NCI-H1694 treated with DMSO at 0.1 percent for 48 hours (cell line): ENCODE measurements around the gene USH1C.

ENCODE experiments used
- DNase-seq: peaks from one replicate; lab custom pipeline; 2025; lab: John Stamatoyannopoulos, UW

The USH1C gene

DNA sequence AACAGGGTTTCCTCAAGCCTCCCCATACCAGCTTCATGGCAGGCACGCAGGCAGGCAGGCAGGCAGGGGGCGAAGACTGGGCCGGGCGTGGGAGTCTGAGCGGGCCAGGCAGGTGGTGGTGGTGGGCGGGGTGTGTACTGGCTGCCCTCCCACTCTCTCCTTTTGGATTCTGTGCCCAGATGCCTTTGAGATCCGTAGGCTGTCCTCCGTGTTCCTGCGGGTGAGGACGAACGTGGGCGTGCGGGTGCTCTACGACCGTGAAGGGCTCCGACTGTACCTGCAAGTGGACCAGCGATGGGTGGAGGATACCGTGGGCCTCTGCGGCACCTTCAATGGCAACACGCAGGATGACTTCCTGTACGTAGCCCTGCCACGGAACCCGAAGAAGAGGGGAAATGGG is 25.8 kb upstream of the USH1C start:
- DNase-seq, result no peak

DNA sequence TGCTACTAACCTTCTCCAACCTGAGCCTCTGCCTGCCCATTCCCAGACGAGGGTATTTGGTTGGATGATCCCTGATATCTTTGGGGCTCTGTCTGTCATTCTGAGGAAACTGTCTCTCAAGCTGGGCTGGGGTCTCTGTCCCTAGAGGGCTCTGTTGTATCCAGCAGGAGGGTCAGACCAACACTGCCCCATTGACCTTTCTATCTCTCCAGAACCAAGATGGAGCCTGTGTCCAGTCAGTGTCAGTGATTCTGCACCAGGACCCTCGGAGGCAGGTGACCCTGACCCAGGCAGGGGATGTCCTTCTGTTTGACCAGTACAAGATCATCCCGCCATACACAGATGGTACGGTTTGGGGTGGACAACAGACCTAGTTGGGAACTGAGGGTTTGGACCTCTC is 24.7 kb upstream of the USH1C start:
- DNase-seq, result no peak

DNA sequence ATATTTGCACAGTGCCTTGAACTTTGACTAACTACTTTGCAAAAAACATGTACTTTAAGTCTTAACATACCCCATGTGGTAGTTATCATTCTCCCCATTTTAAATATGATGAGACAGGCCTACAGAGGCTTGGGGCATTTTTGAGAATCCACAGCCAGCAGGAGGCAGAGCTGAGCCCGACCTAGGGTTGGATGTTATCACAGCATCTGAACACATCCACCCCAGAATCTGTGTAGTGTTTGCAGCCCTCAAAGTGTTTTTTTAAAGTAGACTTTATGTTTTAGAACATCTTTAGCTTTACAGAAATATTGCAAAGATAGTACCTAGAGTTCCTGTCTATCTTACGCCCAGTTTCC is 20.4 kb upstream of the USH1C start:
- DNase-seq, result no peak

DNA sequence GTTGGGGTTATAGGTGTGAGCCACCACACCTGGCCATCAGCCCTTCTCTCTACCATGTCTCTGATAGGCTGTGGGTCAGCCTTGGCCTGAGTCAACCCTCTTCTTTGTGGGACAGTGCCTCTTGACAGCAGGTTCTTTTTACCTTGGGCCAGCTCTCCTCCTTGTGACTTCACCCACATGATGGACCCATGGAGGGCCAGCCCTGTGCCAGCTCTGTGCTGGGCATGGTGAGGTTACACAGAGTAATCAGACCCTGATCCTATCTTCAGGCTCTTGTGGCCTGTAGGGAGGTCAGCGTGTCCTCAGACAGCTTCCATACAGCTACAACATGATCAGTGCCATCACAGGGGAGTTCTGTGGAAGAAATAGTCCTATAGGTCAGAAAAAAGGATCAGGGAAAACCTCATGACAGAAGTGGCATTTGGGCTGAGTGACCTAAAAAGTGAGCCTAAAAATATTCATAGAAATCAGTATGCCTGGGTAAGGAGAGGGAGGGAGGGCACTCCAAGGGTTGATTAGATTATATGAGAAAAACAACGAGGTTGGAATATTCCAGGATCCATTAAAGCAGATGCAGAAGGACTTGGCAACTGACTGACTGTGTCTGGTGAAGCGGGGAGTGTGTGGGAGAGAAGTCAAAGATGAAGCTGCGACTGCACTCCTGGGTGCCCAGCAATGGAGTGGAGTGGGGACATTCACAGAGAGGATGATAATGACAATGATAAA is 19.9 kb upstream of the USH1C start:
- no peak for DNase-seq

GRCh38 chr11:17563231-17563646 is 19.0 kb upstream of the USH1C start:
- no peak for DNase-seq

DNA sequence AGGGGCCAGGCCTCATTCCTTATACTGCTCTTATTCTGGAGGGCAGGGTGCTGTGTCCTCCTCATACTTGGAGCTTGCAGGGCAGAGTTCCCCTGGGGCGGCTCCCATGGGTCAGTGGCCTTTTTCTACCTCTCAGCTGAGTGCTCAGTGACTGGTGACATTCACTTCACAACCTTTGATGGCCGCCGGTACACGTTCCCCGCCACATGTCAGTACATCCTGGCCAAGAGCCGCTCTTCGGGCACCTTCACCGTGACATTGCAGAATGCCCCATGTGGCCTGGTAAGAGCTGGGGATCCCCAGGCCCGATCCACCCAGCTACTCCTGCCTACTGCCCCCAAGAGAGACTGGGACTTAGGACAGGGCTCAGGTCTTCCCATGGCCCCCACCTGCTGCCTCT is 17.3 kb upstream of the USH1C start:
- no peak for DNase-seq

GRCh38 chr11:17561111-17561415 is 16.8 kb upstream of the USH1C start:
- DNase-seq, result no peak

GRCh38 chr11:17560281-17561110 is 16.3 kb upstream of the USH1C start:
- DNase-seq, result no peak

DNA sequence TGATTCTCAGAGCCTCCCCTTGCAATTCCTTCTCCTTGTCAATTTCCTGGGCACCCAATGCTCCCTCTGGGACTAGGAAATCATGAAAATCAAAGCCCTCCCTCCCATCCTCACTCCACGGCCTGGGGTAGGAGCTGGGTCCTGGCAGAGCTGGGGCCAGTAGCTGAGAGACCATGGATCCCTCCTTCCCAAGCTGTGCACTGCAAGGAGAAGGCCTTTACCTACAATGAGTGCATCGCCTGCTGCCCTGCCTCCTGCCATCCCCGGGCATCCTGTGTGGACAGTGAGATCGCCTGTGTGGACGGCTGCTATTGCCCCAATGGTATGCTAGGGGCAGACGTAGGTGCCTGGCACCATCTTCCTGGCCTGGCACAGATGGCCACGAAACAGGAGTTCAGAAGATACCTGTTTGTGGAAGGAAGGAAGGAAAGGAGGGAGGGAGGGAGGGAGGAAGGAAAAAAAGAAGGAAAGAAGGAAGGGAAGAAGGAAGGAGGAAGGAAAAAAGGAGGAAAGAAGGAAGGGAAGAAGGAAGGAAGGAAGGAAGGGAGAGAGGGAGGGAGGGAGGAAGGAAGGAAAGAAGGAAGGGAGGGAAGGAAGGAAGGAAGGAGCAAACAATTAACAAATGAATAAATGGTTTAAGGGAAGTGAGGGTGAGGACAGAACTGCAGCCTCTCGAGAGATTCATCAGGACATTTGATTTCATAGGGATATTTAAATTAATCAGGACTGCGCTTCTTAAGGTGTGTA is 15.3 kb upstream of the USH1C start:
- DNase-seq, result no peak

GRCh38 chr11:17558916-17559315 is 14.7 kb upstream of the USH1C start:
- no peak for DNase-seq

DNA sequence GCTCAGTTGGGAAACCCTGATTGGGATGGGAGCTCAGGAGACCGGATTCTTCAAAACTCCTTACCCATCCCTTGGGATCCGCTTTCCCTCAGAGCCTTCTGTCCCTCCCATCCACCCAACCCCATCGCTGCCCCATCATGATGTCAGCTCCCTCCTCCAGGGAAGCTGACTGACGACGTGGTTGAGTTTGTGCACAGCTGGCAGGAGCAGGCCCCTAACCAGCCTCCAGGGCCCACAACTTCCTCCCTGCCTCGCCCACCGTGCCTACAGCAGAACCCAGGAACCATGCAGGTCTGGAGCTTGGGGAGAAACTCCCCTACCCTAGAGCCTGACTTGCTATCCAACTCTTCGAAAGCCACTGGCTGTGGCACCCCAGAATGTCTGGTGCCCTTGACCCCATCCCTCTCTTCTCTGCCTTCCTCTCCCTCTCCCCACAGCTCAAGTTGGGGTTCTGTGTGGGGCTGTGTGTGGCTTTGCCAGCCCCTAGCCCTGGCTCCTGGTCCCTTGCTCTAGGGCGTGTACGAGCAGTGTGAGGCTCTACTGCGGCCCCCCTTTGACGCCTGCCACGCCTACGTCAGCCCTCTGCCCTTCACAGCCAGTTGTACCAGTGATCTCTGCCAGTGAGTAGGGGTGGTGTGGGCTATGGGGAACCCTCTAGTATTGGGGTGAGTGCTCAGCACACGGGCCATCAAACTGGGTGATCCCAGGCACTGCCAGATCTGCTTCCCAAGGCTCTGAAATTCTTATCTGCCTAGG is 14.0 kb upstream of the USH1C start:
- no peak for DNase-seq

DNA sequence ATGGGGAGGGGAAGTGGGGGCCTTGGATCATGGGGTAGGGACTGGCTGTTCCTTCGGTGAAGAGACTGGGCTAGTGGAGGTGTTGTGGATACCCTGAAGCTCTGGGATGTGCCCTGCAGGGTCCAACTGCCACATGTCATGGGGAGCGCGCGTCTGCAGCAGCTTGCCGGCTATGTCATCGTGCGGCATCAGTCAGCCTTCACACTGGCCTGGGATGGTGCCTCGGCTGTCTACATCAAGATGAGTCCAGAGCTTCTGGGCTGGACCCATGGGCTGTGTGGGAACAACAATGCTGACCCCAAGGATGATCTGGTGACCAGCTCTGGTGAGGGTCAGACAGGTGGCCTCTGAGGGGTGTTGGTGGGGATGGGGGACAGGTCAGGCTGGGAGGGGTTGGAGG is 12.8 kb upstream of the USH1C start:
- no peak for DNase-seq

DNA sequence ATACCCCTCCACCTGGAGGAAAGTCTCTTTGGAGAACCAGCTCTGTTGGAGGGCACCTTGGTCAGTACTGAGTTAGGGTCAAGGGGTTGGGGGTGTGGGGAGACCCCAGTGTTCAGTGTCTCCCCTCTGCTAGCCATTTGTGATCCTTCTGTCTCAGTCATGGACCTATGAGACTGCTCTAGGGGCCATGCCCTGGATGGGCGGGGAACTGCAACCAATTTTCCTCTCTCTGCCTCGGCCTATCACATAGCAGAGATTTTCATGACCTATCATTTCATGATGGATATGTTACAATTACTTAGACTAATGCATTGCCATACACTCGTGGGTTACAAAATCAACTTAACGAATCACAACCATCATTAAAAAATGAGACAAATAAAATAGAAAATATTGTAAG is 10.3 kb upstream of the USH1C start:
- no peak for DNase-seq

GRCh38 chr11:17553249-17553546 is 9.0 kb upstream of the USH1C start:
- no peak for DNase-seq

DNA sequence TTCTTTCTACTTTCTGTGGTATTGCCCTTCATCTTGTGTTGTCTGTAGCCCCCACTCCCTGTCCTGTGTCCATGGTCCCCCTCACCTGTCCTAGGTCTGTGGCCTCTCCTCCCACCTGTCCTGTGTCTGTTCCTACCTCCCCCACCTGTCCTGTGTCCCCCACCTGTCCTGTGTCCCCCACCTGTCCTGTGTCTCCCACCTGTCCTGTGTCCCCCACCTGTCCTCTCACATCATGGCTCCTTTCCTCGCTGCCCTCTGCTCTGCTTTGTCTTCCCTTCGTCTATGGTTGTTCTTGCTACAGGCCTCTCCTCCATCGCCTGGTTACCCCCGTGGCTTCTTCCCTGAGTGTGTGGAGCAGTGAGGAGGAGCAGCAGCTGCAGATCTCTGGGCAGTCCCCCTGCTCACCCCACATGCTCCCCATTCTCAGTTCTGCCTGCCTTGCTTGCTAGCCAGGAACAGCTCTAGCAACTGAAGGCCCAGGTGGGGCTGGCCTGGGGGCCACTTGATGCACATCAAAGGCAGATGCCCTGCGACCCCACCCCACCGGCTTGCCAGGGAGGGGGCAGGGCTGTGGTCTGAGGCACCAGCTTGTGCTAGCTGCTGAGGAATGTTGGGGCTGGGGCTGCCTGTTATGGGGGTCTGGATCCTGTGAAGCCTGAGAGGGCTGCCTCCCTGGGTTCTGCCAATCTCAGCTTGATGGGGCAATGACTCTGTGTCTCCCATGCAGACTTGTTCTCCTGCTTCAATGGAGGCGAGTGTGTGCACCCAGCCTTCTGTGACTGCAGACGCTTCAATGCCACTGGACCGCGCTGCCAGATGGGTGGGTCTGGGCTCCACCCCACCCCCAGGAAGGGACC is 8.4 kb upstream of the USH1C start:
- no peak for DNase-seq

DNA sequence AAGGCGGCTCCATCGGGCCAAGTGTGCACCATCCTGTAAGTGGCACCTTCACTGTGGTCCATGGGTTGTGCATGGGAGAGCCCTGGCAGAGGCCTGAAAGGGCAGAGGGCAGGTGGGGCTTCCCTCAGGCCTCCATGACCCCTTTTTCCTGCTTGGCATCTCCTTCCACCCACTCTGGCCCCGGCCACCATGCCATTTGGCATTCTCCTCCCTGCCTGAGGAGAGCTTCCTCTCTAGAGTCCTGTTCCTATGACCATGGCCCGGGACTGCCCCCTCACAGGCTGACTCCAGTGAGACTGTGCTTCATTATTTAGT is 7.8 kb upstream of the USH1C start:
- no peak for DNase-seq

GRCh38 chr11:17551347-17552040 is 7.3 kb upstream of the USH1C start:
- DNase-seq, result no peak

DNA sequence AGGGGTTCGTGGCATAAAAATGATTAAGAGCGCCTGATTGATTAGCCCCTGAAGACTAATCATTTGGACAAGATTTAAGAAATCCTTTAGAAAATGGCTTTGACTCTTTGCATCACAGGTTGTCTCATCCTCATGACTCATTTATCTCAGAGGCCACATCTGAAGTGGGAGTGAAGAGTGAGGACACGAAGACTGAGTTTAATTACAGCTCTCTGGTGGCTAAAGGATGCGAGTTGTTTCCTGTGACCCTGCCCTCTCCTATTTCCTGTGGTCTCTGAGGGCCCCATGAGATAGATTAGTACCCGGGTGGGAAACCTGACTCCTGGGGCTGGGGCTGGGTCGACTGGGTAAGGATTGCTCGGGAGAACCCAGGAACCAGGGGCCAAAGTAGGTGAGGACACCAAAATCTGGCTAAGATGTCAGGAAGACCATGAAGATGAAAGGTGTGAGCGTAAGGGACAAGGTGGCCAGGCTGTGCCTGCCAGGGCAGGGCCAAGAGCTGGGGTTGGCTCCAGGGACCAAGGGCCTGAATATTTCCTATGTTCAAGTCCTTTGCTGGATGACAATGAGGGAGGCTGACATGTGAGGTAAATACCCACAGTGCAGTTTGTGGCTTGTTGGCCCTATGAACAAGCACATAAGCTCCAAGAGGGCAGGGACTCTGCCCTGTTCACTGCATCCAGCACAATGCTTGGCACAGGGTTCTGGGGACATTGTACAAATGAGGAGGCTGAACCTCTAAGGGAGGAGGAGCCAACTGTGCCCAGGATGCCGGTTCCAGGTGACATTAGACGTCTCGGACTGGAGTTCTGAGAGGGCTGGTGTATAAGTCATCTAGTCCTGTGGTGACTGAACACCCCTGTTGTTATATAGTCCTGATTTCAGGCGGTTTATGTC is 6.5 kb upstream of the USH1C start:
- no peak for DNase-seq

- no peak for DNase-seq
Observed at GRCh38 chr11:17548444-17548843, 4.2 kb upstream of the USH1C start.

DNA sequence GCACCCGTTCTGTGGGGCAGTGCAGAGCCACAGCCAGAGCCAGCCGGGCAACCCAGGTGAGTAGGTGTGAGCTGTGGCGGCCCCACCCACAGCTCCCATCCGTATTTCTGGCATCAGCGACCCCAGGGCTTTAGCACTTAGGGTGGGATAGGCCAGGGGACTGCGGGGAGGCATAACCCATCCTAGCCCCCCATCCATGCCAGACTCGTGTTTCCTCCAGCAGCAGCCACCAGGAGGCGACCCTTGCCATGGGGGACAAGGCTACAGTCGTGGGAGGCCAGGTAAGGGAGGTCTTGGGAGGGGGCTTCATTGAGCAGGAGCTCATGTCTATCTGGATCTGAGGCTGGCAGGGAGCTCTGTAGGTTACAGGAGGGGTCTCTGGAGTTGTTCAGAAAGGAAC is 3.7 kb upstream of the USH1C start:
- DNase-seq, result no peak
